Lower leg skin (tissue), 4 donors: ENCODE measurements around the gene BAIAP2. TPM values are rescaled to one million over a fixed set of nuclear protein-coding genes. Genes with fewer than 3 reads are reported as not detected.

Source experiments
- DNase-seq, 2 donors: peaks; one replicate each; pipeline ENCODE4 v3.0.0-alpha.2; 2019; ENCODE audit warnings: low spot score in 2 of 2
- H3K4me3 ChIP-seq: fragments of 200-600 bp; sonication (generic); 2 replicates; pipeline ENCODE4 v1.5.1; 2017; ENCODE audit warnings: mild to moderate bottlenecking, low read depth; ENCODE audit not compliant: poor library complexity, severe bottlenecking
- POLR2A ChIP-seq, 2 donors: fragments of 450-650 bp; IDR thresholded peaks; one replicate each; pipeline ENCODE4 v1.6.1; 2016 to 2017; ENCODE audit warnings: antibody characterized with exemption in 2 of 2, mild to moderate bottlenecking in 1 of 2, moderate library complexity in 1 of 2
- whole genome bisulfite sequencing, 2 donors: methylation state at CpG; one replicate each; pipeline ENCODE4 v1.1.5; 2018; 5-methylcytosine and 5-hydroxymethylcytosine counted together
- intact Hi-C: fragments of 100-400 bp; cut with DNase I; formaldehyde crosslinking; loops from one replicate; pipeline ENCODE4 v1.15.0; 2023; ENCODE audit warnings: low total_unique reads
- total RNA-seq, 4 donors: library from RNA; depleted of rRNA; stranded (reverse); fragments of >200 nt; gene quantifications; one replicate each; pipeline ENCODE4 v1.1.0, GENCODE V29; 2016
- TF ChIP-seq, protein P1 (sequence below), 3 donors: fragments of 450-650 bp; IDR thresholded peaks; one replicate each; pipeline ENCODE4 v1.5.1; 2016; ENCODE audit warnings: antibody characterized with exemption in 3 of 3, mild to moderate bottlenecking in 3 of 3, moderate library complexity in 2 of 3

Gene BAIAP2
- total RNA-seq, 4 donors from 2014 or later: 190 to 308 (median 224) TPM

- DNase-seq: no peak
- TF ChIP-seq POLR2A (IDR thresholded peaks at IDR 0.05): no peak
- TF ChIP-seq, protein P1, sequence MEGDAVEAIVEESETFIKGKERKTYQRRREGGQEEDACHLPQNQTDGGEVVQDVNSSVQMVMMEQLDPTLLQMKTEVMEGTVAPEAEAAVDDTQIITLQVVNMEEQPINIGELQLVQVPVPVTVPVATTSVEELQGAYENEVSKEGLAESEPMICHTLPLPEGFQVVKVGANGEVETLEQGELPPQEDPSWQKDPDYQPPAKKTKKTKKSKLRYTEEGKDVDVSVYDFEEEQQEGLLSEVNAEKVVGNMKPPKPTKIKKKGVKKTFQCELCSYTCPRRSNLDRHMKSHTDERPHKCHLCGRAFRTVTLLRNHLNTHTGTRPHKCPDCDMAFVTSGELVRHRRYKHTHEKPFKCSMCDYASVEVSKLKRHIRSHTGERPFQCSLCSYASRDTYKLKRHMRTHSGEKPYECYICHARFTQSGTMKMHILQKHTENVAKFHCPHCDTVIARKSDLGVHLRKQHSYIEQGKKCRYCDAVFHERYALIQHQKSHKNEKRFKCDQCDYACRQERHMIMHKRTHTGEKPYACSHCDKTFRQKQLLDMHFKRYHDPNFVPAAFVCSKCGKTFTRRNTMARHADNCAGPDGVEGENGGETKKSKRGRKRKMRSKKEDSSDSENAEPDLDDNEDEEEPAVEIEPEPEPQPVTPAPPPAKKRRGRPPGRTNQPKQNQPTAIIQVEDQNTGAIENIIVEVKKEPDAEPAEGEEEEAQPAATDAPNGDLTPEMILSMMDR (IDR thresholded peaks at IDR 0.05): no peak
- intact Hi-C loops: no loop called here
- WGBS, 2 donors: 87 to 89% methylated on average over 42 to 43 of the region's 43 CpGs
- H3K4me3 ChIP-seq: no peak overlapping the region
Observed at GRCh38 chr17:81158688-81159590, 124.0 kb downstream of the BAIAP2 start.

DNA sequence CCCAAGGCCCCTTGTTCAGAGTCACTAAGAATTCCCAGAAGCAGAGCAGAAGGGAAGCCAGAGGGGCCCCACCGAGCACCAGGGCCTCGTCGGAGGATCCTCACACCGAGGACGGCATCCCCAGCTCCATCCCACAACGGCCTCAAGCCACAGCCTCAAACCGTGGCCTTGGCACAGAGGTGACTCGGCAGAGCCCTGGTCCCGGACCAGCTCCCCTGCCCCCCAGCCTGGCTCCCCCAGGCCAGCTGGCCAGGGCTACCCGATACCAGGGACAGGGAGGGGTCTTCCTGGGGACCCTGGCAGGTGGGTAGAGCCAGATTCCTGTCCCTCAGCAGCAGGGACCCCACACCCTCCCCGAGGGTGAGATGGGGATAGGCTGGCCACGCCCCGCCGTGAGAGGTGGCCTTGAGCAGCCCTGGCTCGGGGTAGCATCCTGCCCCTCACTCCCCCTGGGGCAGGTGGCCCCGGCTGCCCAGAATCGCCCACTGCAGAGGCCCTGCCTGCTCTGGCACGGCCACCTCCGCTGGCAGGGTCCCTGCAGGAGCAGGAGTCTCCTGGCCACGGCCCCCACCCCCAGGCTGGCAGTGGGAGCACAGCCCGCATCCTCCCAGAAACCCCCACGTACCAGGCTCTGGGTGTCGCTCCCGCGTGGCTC, 124.8 kb downstream of the BAIAP2 start:
- H3K4me3 ChIP-seq: no peak overlapping the region
- WGBS, 2 donors: 61% methylated on average over 20 to 22 of the region's 25 CpGs
- intact Hi-C loops: no loop called here
- TF ChIP-seq, protein P1 (IDR thresholded peaks at IDR 0.05): no peak
- TF ChIP-seq POLR2A (IDR thresholded peaks at IDR 0.05): no peak
- DNase-seq: no peak

GRCh38 chr17:81160306-81160705, 125.4 kb downstream of the BAIAP2 start:
- no peak overlapping the region for H3K4me3 ChIP-seq
- 20 to 41% methylated on average over 1 to 12 of the region's 28 CpGs for WGBS, 2 donors
- TF ChIP-seq POLR2A (IDR thresholded peaks at IDR 0.05): no peak
- TF ChIP-seq, protein P1 (IDR thresholded peaks at IDR 0.05): no peak
- intact Hi-C loops: no loop called here
- no peak for DNase-seq

- no peak for DNase-seq
- WGBS, 2 donors: 68 to 69% methylated on average over 24 to 28 of the region's 32 CpGs
- TF ChIP-seq POLR2A (IDR thresholded peaks at IDR 0.05): no peak
- TF ChIP-seq, protein P1 (IDR thresholded peaks at IDR 0.05): no peak
- H3K4me3 ChIP-seq: no peak overlapping the region
- intact Hi-C loops: no loop called here
Observed at GRCh38 chr17:81160747-81161453, 125.9 kb downstream of the BAIAP2 start.

- WGBS, 2 donors: 90 to 95% methylated on average over 4 to 15 of the region's 15 CpGs
- no peak overlapping the region for H3K4me3 ChIP-seq
- DNase-seq: no peak
- TF ChIP-seq, protein P1 (IDR thresholded peaks at IDR 0.05): no peak
- no peak for TF ChIP-seq POLR2A (IDR thresholded peaks at IDR 0.05)
- intact Hi-C loops: no loop called here
Observed at GRCh38 chr17:81161536-81161935, 126.6 kb downstream of the BAIAP2 start.
